H1 (cell line): ENCODE results near the gene METAP1D. TPM values are rescaled to one million over a fixed set of nuclear protein-coding genes. Genes with fewer than 3 reads are reported as not detected.
A peak's percentile ranks its signal among the peaks of the same experiment; 100 is the strongest.

Source experiments
- CTCF ChIA-PET: fragments of 300-600 bp; sonication (Branson Sonifier 250); formaldehyde crosslinking; loops from one replicate; lab custom pipeline; 2021; ENCODE audit not compliant: partially characterized antibody; lab: Charles Lee
- POLR2A ChIA-PET: fragments of 300-600 bp; sonication (Branson Sonifier 250); formaldehyde crosslinking; loops from one replicate; lab custom pipeline; 2021; ENCODE audit warnings: inconsistent platforms; ENCODE audit not compliant: partially characterized antibody; lab: Charles Lee
- DNase-seq, 2 experiments: peaks; one replicate each; pipeline versions ENCODE4 v3.0.0 to v3.0.0-alpha.2; 2010 to 2022; ENCODE audit warnings: low spot score in 2 of 2, low read depth in 1 of 2, mixed read lengths in 1 of 2
- FAIRE-seq: peaks from 2 replicates; lab custom pipeline; 2011; peaks lifted over from hg19 to GRCh38; lab: Jason Lieb, UNC
- H2AFZ ChIP-seq: 2 replicates; pipeline ENCODE4 v1.8.1; 2012; ENCODE audit warnings: low read length, inconsistent platforms
- H2AK5ac ChIP-seq: 2 replicates; pipeline ENCODE4 v1.6.1; 2013; ENCODE audit warnings: low read depth, low read length
- H2BK120ac ChIP-seq: replicated peaks from 2 replicates; pipeline ENCODE3; 2013; ENCODE audit warnings: low read depth, low read length, inconsistent platforms
- H2BK12ac ChIP-seq: 2 replicates; pipeline ENCODE4 v1.6.1; 2013; ENCODE audit warnings: low read depth, low read length
- H2BK15ac ChIP-seq: 2 replicates; pipeline ENCODE4 v1.6.1; 2013; ENCODE audit warnings: low read length
- H2BK20ac ChIP-seq: 2 replicates; pipeline ENCODE4 v1.6.1; 2013; ENCODE audit warnings: low read length
- H2BK5ac ChIP-seq: 2 replicates; pipeline ENCODE4 v1.6.1; 2013; ENCODE audit warnings: low read depth, low read length
- H3K14ac ChIP-seq: 2 replicates; pipeline ENCODE4 v1.6.1; 2013; ENCODE audit warnings: inconsistent platforms; ENCODE audit not compliant: insufficient read length
- H3K18ac ChIP-seq: 2 replicates; pipeline ENCODE4 v1.6.1; 2013; ENCODE audit warnings: low read length; ENCODE audit errors: extremely low read depth
- H3K23ac ChIP-seq: 2 replicates; pipeline ENCODE4 v1.6.1; 2013; ENCODE audit warnings: inconsistent platforms; ENCODE audit not compliant: insufficient read length
- H3K23me2 ChIP-seq: 2 replicates; pipeline ENCODE4 v1.6.1; 2013; ENCODE audit warnings: low read depth, low read length
- H3K27ac ChIP-seq: 2 replicates; pipeline ENCODE4 v1.6.1; 2011; ENCODE audit warnings: low read depth, low read length, inconsistent platforms
- H3K27me3 ChIP-seq, 4 experiments: replicated peaks in 1 of 4; 1 replicate in 1 of 4; 2 replicates in 3 of 4; pipeline versions ENCODE4 v1.6.1 to v1.8.1; 2011 to 2013; ENCODE audit warnings: low read length in 3 of 4, mild to moderate bottlenecking in 3 of 4, inconsistent platforms in 2 of 4, mixed read lengths in 2 of 4, moderate library complexity in 1 of 4; ENCODE audit not compliant: control insufficient read depth in 3 of 4, insufficient read depth in 3 of 4; ENCODE audit errors: extremely low read depth in 1 of 4
- H3K36me3 ChIP-seq, 4 experiments: 2 replicates each; pipeline versions ENCODE4 v1.6.1 to v1.8.1; 2011 to 2013; ENCODE audit warnings: mild to moderate bottlenecking in 4 of 4, low read length in 3 of 4, moderate library complexity in 2 of 4, control low read depth in 1 of 4, inconsistent platforms in 1 of 4; ENCODE audit not compliant: insufficient read depth in 4 of 4, control insufficient read depth in 2 of 4
- H3K4ac ChIP-seq: replicated peaks from 2 replicates; pipeline ENCODE3; 2013; ENCODE audit warnings: low read length, low read depth, mixed read lengths, inconsistent platforms; ENCODE audit not compliant: insufficient read length
- H3K4me1 ChIP-seq, 4 experiments: replicated peaks in 1 of 4; 1 replicate in 1 of 4; 2 replicates in 3 of 4; pipeline versions ENCODE4 v1.6.1 to v1.8.1; 2011 to 2013; ENCODE audit warnings: low read length in 3 of 4, inconsistent platforms in 2 of 4, mixed read lengths in 1 of 4; ENCODE audit not compliant: insufficient read depth in 4 of 4, control insufficient read depth in 3 of 4
- H3K4me2 ChIP-seq, 2 experiments: 2 replicates each; pipeline versions ENCODE4 v1.6.1 to v1.8.1; 2011 to 2013; ENCODE audit warnings: low read depth in 2 of 2, low read length in 2 of 2, control low read depth in 1 of 2, inconsistent platforms in 1 of 2, mild to moderate bottlenecking in 1 of 2; ENCODE audit not compliant: insufficient read depth in 1 of 2
- H3K4me3 ChIP-seq, 4 experiments: fragments of 200-600, 300-600 bp in 1 of 4; sonication (generic), shearing (Covaris generic), sonication (Bioruptor Twin) in 1 of 4; 2 replicates each; pipeline versions ENCODE4 v1.5.1 to v1.8.1; 2011 to 2016; ENCODE audit warnings: low read length in 4 of 4, low read depth in 3 of 4, control low read depth in 2 of 4, inconsistent platforms in 2 of 4, mild to moderate bottlenecking in 2 of 4, mixed read lengths in 1 of 4, moderate library complexity in 1 of 4; ENCODE audit not compliant: insufficient read depth in 2 of 4; ENCODE audit errors: extremely low read depth in 1 of 4
- H3K56ac ChIP-seq: replicated peaks from 2 replicates; pipeline ENCODE3; 2013; ENCODE audit warnings: low read depth, mild to moderate bottlenecking, mixed read lengths, low read length, inconsistent platforms; ENCODE audit not compliant: insufficient read length
- H3K79me1 ChIP-seq: 2 replicates; pipeline ENCODE4 v1.6.1; 2013; ENCODE audit warnings: low read depth, low read length, control low read depth
- H3K79me2 ChIP-seq, 2 experiments: 2 replicates each; pipeline versions ENCODE4 v1.6.1 to v1.8.1; 2012 to 2013; ENCODE audit warnings: low read length in 2 of 2, mild to moderate bottlenecking in 2 of 2, inconsistent platforms in 1 of 2; ENCODE audit not compliant: insufficient read depth in 2 of 2, control insufficient read depth in 1 of 2
- H3K9ac ChIP-seq, 4 experiments: replicated peaks in 1 of 4; 1 replicate in 1 of 4; 2 replicates in 3 of 4; pipeline versions ENCODE4 v1.6.1 to v1.8.1; 2011 to 2013; ENCODE audit warnings: low read depth in 3 of 4, low read length in 3 of 4, control low read depth in 2 of 4, mild to moderate bottlenecking in 2 of 4, moderate library complexity in 2 of 4, inconsistent platforms in 1 of 4; ENCODE audit errors: extremely low read depth in 1 of 4
- H3K9me3 ChIP-seq, 2 experiments: 2 replicates each; pipeline versions ENCODE4 v1.6.1 to v1.8.1; 2012 to 2013; ENCODE audit warnings: mild to moderate bottlenecking in 2 of 2, moderate library complexity in 2 of 2, control low read depth in 1 of 2, inconsistent platforms in 1 of 2, low read depth in 1 of 2, low read length in 1 of 2, mixed read lengths in 1 of 2; ENCODE audit not compliant: insufficient read depth in 2 of 2
- H4K20me1 ChIP-seq, 2 experiments: replicated peaks in 1 of 2; 2 replicates each; pipeline versions ENCODE3 to v1.8.1; 2011 to 2013; ENCODE audit warnings: inconsistent platforms in 2 of 2, low read length in 2 of 2, mild to moderate bottlenecking in 1 of 2; ENCODE audit not compliant: insufficient read depth in 2 of 2, control insufficient read depth in 1 of 2
- H4K5ac ChIP-seq: 2 replicates; pipeline ENCODE4 v1.6.1; 2013; ENCODE audit warnings: low read length, low read depth, mixed read lengths, inconsistent platforms; ENCODE audit not compliant: insufficient read length
- H4K8ac ChIP-seq: 2 replicates; pipeline ENCODE4 v1.8.0; 2013; ENCODE audit warnings: mild to moderate bottlenecking, moderate library complexity, low read length, inconsistent platforms; ENCODE audit not compliant: insufficient read depth; ENCODE audit errors: extremely low read depth
- H4K91ac ChIP-seq: replicated peaks from 2 replicates; pipeline ENCODE3; 2013; ENCODE audit warnings: low read length, mixed read lengths, inconsistent platforms; ENCODE audit not compliant: insufficient read length
- BACH1 ChIP-seq: IDR thresholded peaks from 2 replicates; pipeline ENCODE4 v1.6.1; 2012; ENCODE audit warnings: low read length, improper control_type of control experiment
- CEBPB ChIP-seq: IDR thresholded peaks from 2 replicates; pipeline ENCODE4 v1.6.1; 2012; ENCODE audit warnings: low read depth, low read length
- CREB1 ChIP-seq: IDR thresholded peaks from 2 replicates; pipeline ENCODE4 v1.6.1; 2012; ENCODE audit warnings: inconsistent platforms
- EZH2 ChIP-seq: fragments of 200-600 bp; sonication (generic); IDR thresholded peaks from 2 replicates; pipeline ENCODE4 v1.7.1; 2012; ENCODE audit warnings: low read depth, mild to moderate bottlenecking, moderate library complexity, low read length, inconsistent platforms; ENCODE audit not compliant: severe bottlenecking
- GABPA ChIP-seq: IDR thresholded peaks from 2 replicates; pipeline ENCODE4 v1.6.1; 2011; ENCODE audit warnings: mild to moderate bottlenecking, low read length, moderate library complexity, borderline replicate concordance; ENCODE audit not compliant: insufficient read depth
- HDAC2 ChIP-seq, 2 experiments: fragments of 300-600 bp in 1 of 2; sonication (generic) in 1 of 2; IDR thresholded peaks; 2 replicates each; pipeline ENCODE4 v1.6.1; 2011 to 2012; ENCODE audit warnings: low read depth in 2 of 2, low read length in 2 of 2, mild to moderate bottlenecking in 2 of 2, moderate library complexity in 2 of 2, borderline replicate concordance in 1 of 2, inconsistent platforms in 1 of 2
- JUND ChIP-seq: IDR thresholded peaks from 2 replicates; pipeline ENCODE4 v1.6.1; 2011; ENCODE audit warnings: mild to moderate bottlenecking, improper control_type of control experiment, low read length
- RNF2 ChIP-seq: fragments of 200-900, 300-1000 bp; sonication (generic); IDR thresholded peaks from 2 replicates; pipeline ENCODE4 v1.7.1; 2016; ENCODE audit warnings: borderline replicate concordance, low read depth, mild to moderate bottlenecking, antibody characterized with exemption, low read length; ENCODE audit not compliant: poor library complexity, severe bottlenecking; ENCODE audit errors: missing control alignments
- SP4 ChIP-seq: IDR thresholded peaks from 2 replicates; pipeline ENCODE4 v1.6.1; 2012; ENCODE audit warnings: low read length, inconsistent platforms
- SUZ12 ChIP-seq: fragments of 200-600 bp; sonication (generic); IDR thresholded peaks from 2 replicates; pipeline ENCODE4 v1.6.1; 2012; ENCODE audit warnings: mild to moderate bottlenecking, inconsistent platforms, low read length, moderate library complexity, mixed read lengths
- TAF1 ChIP-seq: IDR thresholded peaks from 2 replicates; pipeline ENCODE4 v1.6.1; 2011; ENCODE audit warnings: mild to moderate bottlenecking, low read depth, low read length
- YY1 ChIP-seq: IDR thresholded peaks from 2 replicates; pipeline ENCODE4 v1.6.1; 2011; ENCODE audit warnings: low read depth, mild to moderate bottlenecking, low read length
- WGBS, 2 experiments: shearing (Covaris generic) in 1 of 2; methylation state at CpG; one replicate each; pipeline versions ENCODE4 v1.1.6 to v1.1.7; 2013 to 2015; ENCODE audit warnings: low lambda C conversion rate in 2 of 2, mixed read lengths in 2 of 2, inconsistent platforms in 1 of 2, low coverage in 1 of 2, missing lambda C conversion rate in 1 of 2; ENCODE audit not compliant: insufficient replicate concordance in 2 of 2, insufficient coverage in 1 of 2, insufficient read length in 1 of 2; ENCODE audit errors: extremely low coverage in 1 of 2, missing lambda C conversion rate in 1 of 2; 5-methylcytosine and 5-hydroxymethylcytosine counted together
- polyA plus RNA-seq, 7 experiments: library from polyadenylated mRNA; depleted of rRNA in 3 of 7; stranded (reverse) in 5 of 7; unstranded in 2 of 7; fragments of >200 nt in 5 of 7; fragments of 200-250 nt in 2 of 7; gene quantifications; 1 replicate in 5 of 7; 2 replicates in 1 of 7; 4 replicates in 1 of 7; pipeline versions ENCODE4 v1.2.1 to v1.2.3, GENCODE V29; 2011 to 2013; ENCODE audit warnings: missing spikeins in 2 of 7, mixed read lengths in 2 of 7
- total RNA-seq: library from RNA; stranded (reverse); fragmentation: NEBNext Ultra II Directional; extraction: Animal tissue kit (Norgen Biotek cat#: 25700); gene quantifications from 2 replicates; pipeline ENCODE4 v1.2.1, GENCODE V29; 2021

The METAP1D gene
- total and polyA plus RNA-seq, 2 of the 8 experiments (the other 6 are each of a cell fraction or from before 2014, with no cell fraction given), result 3.9 to 6.2 TPM

DNA sequence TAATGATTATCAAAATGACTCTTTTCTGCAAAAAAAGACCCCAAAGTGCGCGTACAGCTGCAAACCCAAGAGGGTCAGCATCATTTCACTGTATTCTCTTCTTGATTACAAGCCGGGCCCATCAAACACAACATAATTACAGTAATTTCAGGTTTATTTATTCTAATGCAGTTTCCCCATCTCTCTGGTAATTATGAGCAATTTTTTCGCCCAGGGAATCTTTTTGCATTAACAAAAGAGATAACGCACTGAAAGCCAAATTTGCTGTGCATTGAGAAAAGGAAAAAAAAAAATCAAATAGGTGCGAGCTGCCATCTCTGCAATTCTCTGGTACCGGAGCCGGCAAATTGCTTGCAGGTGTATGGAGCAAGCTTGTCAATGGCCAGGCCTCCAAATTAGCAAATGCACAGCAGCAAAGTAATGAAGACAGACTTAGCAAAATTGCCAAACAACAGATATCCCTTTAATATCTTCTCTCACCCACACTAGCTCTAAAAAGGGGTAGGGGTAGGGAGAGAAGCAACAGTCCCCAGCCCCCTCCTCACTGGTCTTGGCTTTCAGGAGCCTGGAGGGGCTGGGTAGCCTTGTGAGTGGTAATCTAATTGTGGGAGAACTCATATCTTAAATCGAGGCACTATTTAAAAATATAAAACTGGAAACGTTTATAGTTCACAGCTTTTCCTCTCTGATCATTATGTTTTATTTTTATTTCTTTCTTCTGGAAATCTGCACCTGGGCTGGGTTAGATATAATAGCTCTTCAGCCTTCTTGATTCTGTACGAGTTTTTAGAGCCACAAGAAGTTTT is 92.2 kb downstream of the METAP1D start:
- Histone ChIP-seq H3K36me3 (0 out of 8 replicates have a peak, but pooled peaks cover 0 to 3% (median 0%) of the 10 kb centered on the region in 4 experiments), H3K4me2 (no peak overlapping the region), H3K27me3 (peaks cover 96 to 100% (median 98%) of the 10 kb centered on the region in 4 experiments), H3K9me3 (no peaks in the 10 kb centered on the region), H3K14ac (no peak overlapping the region), H4K20me1 (peaks cover 16 to 33% of the 10 kb centered on the region in 2 experiments), H2AFZ (no peak overlapping the region), H2BK15ac (no peak overlapping the region), H3K4me3 (no peak overlapping the region), H2BK20ac (no peak overlapping the region), H3K4me1 (peaks cover 0 to 36% (median 18%) of the 10 kb centered on the region in 4 experiments; a peak in 6 of 7 replicates), H3K23ac (no peak overlapping the region), H2BK5ac (no peak overlapping the region), H4K91ac (no peak overlapping the region), H2BK120ac (no peak overlapping the region), H3K9ac (no peak overlapping the region), H3K56ac (no peak overlapping the region), H3K18ac (no peak overlapping the region), H2AK5ac (no peak overlapping the region), H4K8ac (no peak overlapping the region), H3K4ac (no peak overlapping the region), H3K23me2 (peaks cover 10% of the 10 kb centered on the region; the same call in 1 of the 2 replicates), H2BK12ac (no peak overlapping the region), H3K79me1 (no peaks in the 10 kb centered on the region), H3K27ac (no peak overlapping the region), H4K5ac (no peak overlapping the region), H3K79me2 (no peaks in the 10 kb centered on the region)
- DNase-seq (no peak), FAIRE-seq (no peak)
- 20% methylated on average over 11 of the region's 11 CpGs; no CpG with 5 or more reads in 1 of the 2 experiments for WGBS, 2 experiments
- ChIA-PET POLR2A (interaction anchor here (0.6 to 14.0 kb wide), 4 partner anchors 8 to 103 kb away, joined by 3 to 184 read pairs (median 4); partner anchors contain the start of gene DLX2), CTCF (interaction anchor here (1.2 to 12.4 kb wide), 3 partner anchors 11 to 390 kb away, joined by 3 to 198 read pairs (median 3); partner anchors contain the start of gene DLX2)
- TF ChIP-seq EZH2 (peak; percentile 33), CREB1 (no peak), CEBPB (no peak), HDAC2 (IDR thresholded peaks at IDR 0.05; ENCODE audit: borderline replicate concordance in 1 of 2, low read depth in 2 of 2, low read length in 2 of 2) (no peak), SP4 (no peak), SUZ12 (peak; percentile 34), TAF1 (no peak), YY1 (no peak), JUND (no peak), GABPA (no peak), RNF2 (peak; percentile 97), BACH1 (no peak)
